Body of pancreas (tissue), 4 donors: ENCODE data around the gene TCN2. TPM values are rescaled to one million over a fixed set of nuclear protein-coding genes. Genes with fewer than 3 reads are reported as not detected.

Source experiments
- ATAC-seq: fragments of 150-250 bp; one replicate; pipeline ENCODE4 v1.9.1; 2016
- DNase-seq, 4 donors: peaks; one replicate each; pipeline ENCODE4 v3.0.0-alpha.2; 2019
- H3K27ac ChIP-seq, 4 donors: fragments of 200-600 bp; sonication (generic); 1 replicate in 3 of 4; 2 replicates in 1 of 4; pipeline versions ENCODE4 v1.5.1 to v1.6.1; 2016 to 2019; ENCODE audit warnings: mild to moderate bottlenecking in 1 of 4, mixed read lengths in 1 of 4, moderate library complexity in 1 of 4
- H3K27me3 ChIP-seq, 2 donors: fragments of 200-600 bp; sonication (generic); one replicate each; pipeline ENCODE4 v1.6.0; 2016; ENCODE audit warnings: mild to moderate bottlenecking in 1 of 2
- H3K36me3 ChIP-seq, 2 donors: fragments of 200-600 bp; sonication (generic); replicated peaks in 1 of 2; 2 replicates each; pipeline ENCODE4 v1.5.1; 2016; ENCODE audit warnings: low read depth in 2 of 2; ENCODE audit not compliant: insufficient read depth in 1 of 2
- H3K4me1 ChIP-seq: fragments of 200-600 bp; sonication (generic); one replicate; pipeline ENCODE4 v1.6.0; 2016
- H3K4me3 ChIP-seq, 2 donors: fragments of 200-600 bp; sonication (generic); 1 replicate in 1 of 2; 2 replicates in 1 of 2; pipeline ENCODE4 v1.5.1; 2016 to 2019
- H3K9me3 ChIP-seq, 3 donors: fragments of 200-600 bp; sonication (generic); 1 replicate in 2 of 3; 2 replicates in 1 of 3; pipeline ENCODE4 v1.5.1; 2016
- CTCF ChIP-seq, 7 experiments: fragments of 450-650 bp in 4 of 7; fragments of 200-600 bp in 3 of 7; sonication (generic) in 3 of 7; IDR thresholded peaks; one replicate each; pipeline ENCODE4 v1.5.1; 2016 to 2019; ENCODE audit warnings: antibody characterized with exemption in 7 of 7
- POLR2A ChIP-seq, 3 donors: fragments of 450-650 bp; IDR thresholded peaks; one replicate each; pipeline ENCODE4 v1.6.1; 2016; ENCODE audit warnings: antibody characterized with exemption in 3 of 3, mild to moderate bottlenecking in 2 of 3
- WGBS, 2 donors: methylation state at CpG; one replicate each; pipeline ENCODE4 v1.1.5; 2017; 5-methylcytosine and 5-hydroxymethylcytosine counted together
- intact Hi-C: fragments of 100-400 bp; cut with DNase I; formaldehyde crosslinking; loops from one replicate; pipeline ENCODE4 v1.15.1; 2023
- total RNA-seq, 2 donors: library from RNA; depleted of rRNA; stranded (reverse); fragments of >200 nt; gene quantifications; one replicate each; pipeline ENCODE4 v1.1.0, GENCODE V29; 2016

Gene TCN2
- total RNA-seq, 2 donors from 2014 or later = 14.8 to 16.3 TPM

- Histone ChIP-seq H3K4me1 (peaks cover 11% of the 10 kb centered on the region), H3K27ac (no peak overlapping the region), H3K9me3 (no peaks in the 10 kb centered on the region), H3K4me3 (no peak overlapping the region), H3K36me3 (no peaks in the 10 kb centered on the region), H3K27me3 (no peaks in the 10 kb centered on the region)
- intact Hi-C loops = no loop called here
- no peak for ATAC-seq
- DNase-seq = no peak
- 88 to 89% methylated on average over 10 of the region's 10 CpGs for WGBS, 2 donors
- no peak for TF ChIP-seq POLR2A (IDR thresholded peaks at IDR 0.05)
- TF ChIP-seq CTCF (IDR thresholded peaks at IDR 0.05) = no peak
Measured at GRCh38 chr22:30568137-30568805, 38.7 kb upstream of the TCN2 start.

GRCh38 chr22:30569674-30570202, 37.2 kb upstream of the TCN2 start:
- WGBS, 2 donors = 92 to 93% methylated on average over 9 to 10 of the region's 10 CpGs
- ATAC-seq (no peak), DNase-seq (no peak)
- no peaks in the 10 kb centered on the region for H3K27me3 ChIP-seq
- H3K4me3 ChIP-seq = no peak overlapping the region
- peaks cover 22% of the 10 kb centered on the region for H3K4me1 ChIP-seq
- TF ChIP-seq CTCF (IDR thresholded peaks at IDR 0.05) (no peak), POLR2A (IDR thresholded peaks at IDR 0.05) (no peak)
- no peak overlapping the region for H3K27ac ChIP-seq
- H3K36me3 ChIP-seq = no peaks in the 10 kb centered on the region
- no peaks in the 10 kb centered on the region for H3K9me3 ChIP-seq
- intact Hi-C loops = no loop called here

DNA sequence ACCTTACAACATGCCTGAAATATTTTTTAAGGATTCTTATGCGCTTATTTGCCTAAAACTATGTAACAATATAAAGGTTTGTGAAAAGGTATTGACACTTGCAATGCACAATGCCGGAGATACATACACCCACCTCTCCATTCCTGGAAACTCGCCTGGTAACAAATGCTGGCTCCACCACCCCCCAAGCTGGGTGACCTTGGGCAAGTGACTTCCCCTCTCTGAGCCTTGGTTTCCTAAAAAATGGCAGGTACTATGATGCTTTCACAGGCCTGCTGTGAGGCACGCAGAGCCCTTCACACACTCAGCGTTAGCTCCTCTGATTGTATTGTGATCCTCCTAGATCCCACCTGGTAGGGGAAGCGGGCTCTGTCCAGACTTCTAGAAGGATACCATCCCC, 34.8 kb upstream of the TCN2 start:
- no peak overlapping the region for H3K4me3 ChIP-seq

DNA sequence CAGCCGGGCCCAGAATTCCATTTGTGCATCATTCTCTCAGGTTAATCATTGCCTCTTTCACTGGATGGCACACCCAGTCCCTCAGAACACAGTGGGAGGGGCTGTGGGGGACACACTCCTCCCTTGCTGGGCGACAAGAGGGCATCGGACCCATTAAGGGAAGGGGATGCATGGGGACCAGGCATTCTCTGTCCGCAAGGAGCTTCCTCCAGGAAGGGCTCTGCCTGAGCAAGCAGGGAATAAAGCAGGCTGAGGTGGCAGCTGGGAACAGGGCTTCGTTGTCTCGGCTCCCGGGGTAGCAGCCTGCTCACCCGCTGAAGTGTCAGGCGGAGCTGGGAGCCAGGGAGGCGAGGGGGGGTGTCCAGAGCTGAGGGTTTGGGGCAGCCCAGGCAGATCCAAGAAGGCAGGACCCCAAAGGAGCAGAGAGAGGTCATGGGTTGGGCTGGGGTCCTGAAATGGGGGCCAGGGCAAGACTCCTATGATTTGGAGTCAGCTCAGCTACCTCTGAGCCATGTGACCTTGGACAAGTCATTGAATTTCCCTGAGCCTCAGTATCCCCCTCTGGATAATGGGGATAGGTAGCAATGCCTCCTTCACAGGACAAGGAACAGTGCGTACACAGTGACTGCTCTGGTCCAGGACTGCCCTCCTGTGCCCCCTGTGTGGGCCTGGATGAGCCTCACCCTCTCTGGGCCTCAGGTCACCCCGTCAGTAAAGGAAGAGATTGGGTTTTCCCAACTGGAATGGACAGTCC, 34.0 kb upstream of the TCN2 start:
- H3K9me3 ChIP-seq = no peaks in the 10 kb centered on the region
- WGBS, 2 donors = 22 to 35% methylated on average over 8 to 12 of the region's 12 CpGs
- DNase-seq (peak in 3 of 4 donors; percentile 40 to 54 (median 45)), ATAC-seq (no peak)
- peak overlapping the region; percentile 71 to 84 (median 82) for H3K27ac ChIP-seq
- no peak overlapping the region for H3K4me3 ChIP-seq
- H3K4me1 ChIP-seq = peaks cover 43% of the 10 kb centered on the region
- TF ChIP-seq CTCF (IDR thresholded peaks at IDR 0.05) (no peak), POLR2A (IDR thresholded peaks at IDR 0.05) (no peak)
- peaks cover 4 to 6% of the 10 kb centered on the region in 2 donors for H3K36me3 ChIP-seq
- H3K27me3 ChIP-seq = no peaks in the 10 kb centered on the region
- intact Hi-C loops = no loop called here

More for the DNA sequence above, 34.8 kb upstream of the TCN2 start:
- WGBS, 2 donors = 75 to 83% methylated on average over 4 to 6 of the region's 6 CpGs
- ATAC-seq (no peak), DNase-seq (no peak)
- Histone ChIP-seq H3K27me3 (no peaks in the 10 kb centered on the region), H3K4me1 (peaks cover 43% of the 10 kb centered on the region), H3K36me3 (peaks cover 4 to 6% of the 10 kb centered on the region in 2 donors), H3K9me3 (no peaks in the 10 kb centered on the region), H3K27ac (peak overlapping the region in 2 of 4 donors; percentile 83 to 84)
- intact Hi-C loops = no loop called here
- TF ChIP-seq CTCF (IDR thresholded peaks at IDR 0.05) (no peak), POLR2A (IDR thresholded peaks at IDR 0.05) (no peak)
